GM10266 (cell line): Measurements from ENCODE around the gene NECTIN2.
"Not testable (repeated sequence)": the region's sequence is repeated elsewhere in the genome, so short reads cannot be mapped to it uniquely, and the experiment has no call there.

ENCODE experiments used
- DNase-seq: peaks from one replicate; pipeline ENCODE4 v3.0.0; 2012; ENCODE audit errors: extremely low spot score
- CTCF ChIP-seq: IDR thresholded peaks from 2 replicates; pipeline ENCODE4 v1.5.1; 2012; ENCODE audit warnings: mild to moderate bottlenecking, low read depth; ENCODE audit not compliant: control insufficient read depth, insufficient read depth; ENCODE audit errors: missing control alignments

Gene NECTIN2

DNA sequence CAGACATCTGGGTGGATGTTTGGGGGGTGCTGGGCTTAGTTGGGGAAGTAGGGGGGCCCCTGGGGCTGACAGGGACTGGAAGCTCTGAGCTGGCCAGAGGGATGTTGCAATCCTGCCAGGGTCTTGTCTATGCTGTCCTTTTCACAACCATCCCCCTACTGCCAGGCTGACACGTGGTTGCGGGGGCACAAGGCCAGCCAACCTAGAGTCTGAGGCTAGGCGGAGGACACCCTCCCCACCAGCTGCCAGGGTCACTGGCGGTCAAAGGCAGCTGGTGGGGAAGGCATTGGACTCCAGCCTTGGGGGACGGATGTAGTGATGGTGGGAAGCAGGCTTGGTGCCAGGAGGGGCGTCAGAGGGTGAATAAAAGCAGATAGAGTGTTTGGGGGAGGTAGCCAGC lies 66.8 kb downstream of the NECTIN2 start:
- no peak for DNase-seq
- TF ChIP-seq CTCF = no peak

GRCh38 chr19:44913512-44914432 lies 67.7 kb downstream of the NECTIN2 start:
- not testable (repeated sequence) for DNase-seq

GRCh38 chr19:44914433-44915206 lies 68.5 kb downstream of the NECTIN2 start, which contains the start of gene APOC1:
APOC1 (plus strand) TSS chr19:44914608; CDS start chr19:44914892, 284 bp downstream.
- DNase-seq = peak; percentile 96

DNA sequence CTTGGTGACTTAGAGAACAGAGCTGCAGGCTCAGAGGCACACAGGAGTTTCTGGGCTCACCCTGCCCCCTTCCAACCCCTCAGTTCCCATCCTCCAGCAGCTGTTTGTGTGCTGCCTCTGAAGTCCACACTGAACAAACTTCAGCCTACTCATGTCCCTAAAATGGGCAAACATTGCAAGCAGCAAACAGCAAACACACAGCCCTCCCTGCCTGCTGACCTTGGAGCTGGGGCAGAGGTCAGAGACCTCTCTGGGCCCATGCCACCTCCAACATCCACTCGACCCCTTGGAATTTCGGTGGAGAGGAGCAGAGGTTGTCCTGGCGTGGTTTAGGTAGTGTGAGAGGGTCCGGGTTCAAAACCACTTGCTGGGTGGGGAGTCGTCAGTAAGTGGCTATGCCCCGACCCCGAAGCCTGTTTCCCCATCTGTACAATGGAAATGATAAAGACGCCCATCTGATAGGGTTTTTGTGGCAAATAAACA lies 78.2 kb downstream of the NECTIN2 start:
- DNase-seq = no peak
- no peak for TF ChIP-seq CTCF

GRCh38 chr19:44925114-44925891 lies 79.2 kb downstream of the NECTIN2 start:
- no peak for DNase-seq
- TF ChIP-seq CTCF = no peak

DNA sequence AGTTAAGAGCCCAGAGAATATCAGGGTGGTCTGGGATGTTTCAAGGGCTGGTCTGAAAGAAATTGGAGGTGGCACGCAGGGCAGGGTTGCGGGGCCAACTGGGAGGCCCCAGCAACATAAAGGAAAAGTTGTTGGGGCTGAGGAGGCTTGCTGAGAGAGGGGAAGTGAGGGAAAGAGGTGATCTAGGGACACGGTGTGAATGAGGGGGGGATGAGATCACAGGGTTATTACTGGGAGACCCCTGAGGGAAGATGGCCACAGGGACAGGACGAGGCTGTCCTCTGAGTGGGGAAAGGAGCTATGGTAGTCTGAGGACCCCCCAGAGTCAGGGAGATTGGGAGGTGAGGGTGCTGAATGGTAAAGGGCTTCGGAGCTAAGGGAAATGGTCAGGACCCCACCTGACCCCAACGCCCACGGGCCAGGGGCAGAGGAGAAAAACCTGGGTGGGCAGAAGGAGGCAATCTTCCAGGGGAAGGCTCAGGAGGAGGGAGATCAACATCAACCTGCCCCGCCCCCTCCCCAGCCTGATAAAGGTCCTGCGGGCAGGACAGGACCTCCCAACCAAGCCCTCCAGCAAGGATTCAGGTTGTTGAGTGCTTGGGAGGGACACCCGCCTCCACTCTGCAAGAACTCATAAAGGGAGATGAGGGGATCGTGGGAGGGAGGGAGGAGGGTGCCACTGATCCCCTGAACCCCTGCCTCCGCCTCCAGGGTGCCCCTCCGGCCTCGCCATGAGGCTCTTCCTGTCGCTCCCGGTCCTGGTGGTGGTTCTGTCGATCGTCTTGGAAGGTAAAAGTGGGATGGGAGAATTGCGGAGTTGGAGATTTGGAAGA lies 80.4 kb downstream of the NECTIN2 start:
- not testable (repeated sequence) for DNase-seq

DNA sequence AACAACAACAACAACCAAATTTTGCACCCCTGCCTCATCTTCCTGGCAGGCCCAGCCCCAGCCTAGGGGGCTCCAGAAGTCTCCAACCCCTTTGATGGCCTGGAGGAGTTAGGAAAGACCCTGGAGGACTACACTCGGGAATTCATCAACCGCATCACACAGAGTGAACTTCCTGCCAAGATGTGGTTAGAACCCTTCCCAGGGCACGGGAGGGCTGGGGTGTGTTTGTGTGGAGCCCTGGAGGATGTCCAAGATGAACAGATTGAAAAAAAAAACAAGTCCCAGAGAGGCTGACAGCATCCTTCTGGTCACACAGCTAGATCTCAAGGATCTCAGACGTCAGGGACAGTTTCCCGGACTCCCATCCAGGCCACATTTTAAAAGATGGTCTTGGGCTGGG lies 81.6 kb downstream of the NECTIN2 start:
- no peak for TF ChIP-seq CTCF
- no peak for DNase-seq

GRCh38 chr19:44930088-44930487 lies 84.0 kb downstream of the NECTIN2 start:
- no peak for TF ChIP-seq CTCF
- no peak for DNase-seq
